HEK293 (cell line): Measurements from ENCODE around the gene TLE6.

Source experiments
- CTCF ChIA-PET: fragments of 350-600 bp; formaldehyde crosslinking; extraction: SDS; loops from one replicate; lab custom pipeline; 2021; ENCODE audit warnings: antibody characterized with exemption; lab: Yijun Ruan, JAX
- POLR2A ChIA-PET: fragments of 300-600 bp; formaldehyde crosslinking; extraction: SDS; loops from one replicate; lab custom pipeline; 2020; ENCODE audit warnings: antibody characterized with exemption, inconsistent platforms; lab: Yijun Ruan, JAX
- H3K27ac ChIP-seq: fragments of 200-500 bp; sonication (Bioruptor generic); 2 replicates; pipeline ENCODE4 v1.5.1; 2014; ENCODE audit warnings: low read depth, low read length, control low read depth, inconsistent platforms; ENCODE audit errors: extremely low read depth
- H3K36me3 ChIP-seq, 2 experiments: fragments of 200-500 bp in 1 of 2; sonication (Bioruptor generic) in 1 of 2; 1 replicate in 1 of 2; 2 replicates in 1 of 2; pipeline ENCODE4 v1.5.1; 2014 to 2017; ENCODE audit warnings: inconsistent platforms in 2 of 2, low read length in 2 of 2; ENCODE audit not compliant: control insufficient read depth in 2 of 2, insufficient read depth in 1 of 2
- H3K4me1 ChIP-seq: fragments of 200-500 bp; sonication (Bioruptor generic); 2 replicates; pipeline ENCODE4 v1.5.1; 2014; ENCODE audit warnings: mild to moderate bottlenecking, low read length, inconsistent platforms; ENCODE audit not compliant: control insufficient read depth, insufficient read depth
- H3K4me3 ChIP-seq: 2 replicates; pipeline ENCODE4 v1.5.1; 2011; ENCODE audit warnings: low read depth, mild to moderate bottlenecking, control low read depth, low read length, moderate library complexity
- H3K9me3 ChIP-seq: fragments of 200-500 bp; sonication (Bioruptor generic); 2 replicates; pipeline ENCODE4 v1.5.1; 2014; ENCODE audit warnings: low read depth, low read length, inconsistent platforms; ENCODE audit not compliant: control insufficient read depth, insufficient read depth
- BCL6B ChIP-seq: fragments of 450-650 bp; formaldehyde crosslinking; IDR thresholded peaks from 2 replicates; pipeline ENCODE4 v1.5.1; 2017; ENCODE audit warnings: missing biosample characterization, missing genetic modification characterization
- EGR2 ChIP-seq: fragments of 450-650 bp; formaldehyde crosslinking; IDR thresholded peaks from 2 replicates; pipeline ENCODE4 v1.5.1; 2016; ENCODE audit warnings: low read depth, missing biosample characterization, missing genetic modification characterization
- GLI4 ChIP-seq: fragments of 450-650 bp; formaldehyde crosslinking; IDR thresholded peaks from 2 replicates; pipeline ENCODE4 v1.5.1; 2016; ENCODE audit warnings: missing biosample characterization, missing genetic modification characterization
- GLIS2 ChIP-seq: fragments of 450-650 bp; formaldehyde crosslinking; IDR thresholded peaks from 2 replicates; pipeline ENCODE4 v1.5.1; 2016; ENCODE audit warnings: missing biosample characterization, missing genetic modification characterization
- IKZF3 ChIP-seq: fragments of 450-650 bp; IDR thresholded peaks from 2 replicates; pipeline ENCODE4 v1.5.0; 2018; ENCODE audit warnings: missing biosample characterization, mild to moderate bottlenecking, missing genetic modification characterization, moderate library complexity
- KLF1 ChIP-seq: fragments of 450-650 bp; formaldehyde crosslinking; IDR thresholded peaks from 2 replicates; pipeline ENCODE4 v1.5.1; 2016; ENCODE audit warnings: missing biosample characterization, missing genetic modification characterization
- KLF16 ChIP-seq: fragments of 450-650 bp; formaldehyde crosslinking; IDR thresholded peaks from 2 replicates; pipeline ENCODE4 v1.5.1; 2017; ENCODE audit warnings: missing biosample characterization, missing genetic modification characterization
- KLF8 ChIP-seq: fragments of 450-650 bp; formaldehyde crosslinking; IDR thresholded peaks from 2 replicates; pipeline ENCODE4 v1.5.1; 2016; ENCODE audit warnings: missing biosample characterization, missing genetic modification characterization
- PRDM10 ChIP-seq: fragments of 450-650 bp; formaldehyde crosslinking; IDR thresholded peaks from 2 replicates; pipeline ENCODE4 v1.5.1; 2016; ENCODE audit warnings: missing biosample characterization, missing genetic modification characterization
- PRDM2 ChIP-seq: fragments of 450-650 bp; formaldehyde crosslinking; IDR thresholded peaks from 2 replicates; pipeline ENCODE4 v1.5.1; 2016; ENCODE audit warnings: missing biosample characterization, missing genetic modification characterization, borderline replicate concordance
- SALL2 ChIP-seq: fragments of 450-650 bp; formaldehyde crosslinking; IDR thresholded peaks from 2 replicates; pipeline ENCODE4 v1.5.0; 2017; ENCODE audit warnings: missing biosample characterization, mild to moderate bottlenecking, missing genetic modification characterization, borderline replicate concordance
- SETDB1 ChIP-seq: IDR thresholded peaks from one replicate; pipeline ENCODE4 v1.6.1; 2017; ENCODE audit warnings: mild to moderate bottlenecking, low read length, moderate library complexity, mixed read lengths; ENCODE audit not compliant: insufficient read length
- ZFHX2 ChIP-seq: fragments of 450-650 bp; formaldehyde crosslinking; conservative IDR thresholded peaks from 2 replicates; pipeline ENCODE4 v1.5.1; 2016; ENCODE audit warnings: missing biosample characterization, missing genetic modification characterization
- ZNF239 ChIP-seq: fragments of 450-650 bp; formaldehyde crosslinking; IDR thresholded peaks from 2 replicates; pipeline ENCODE4 v1.5.1; 2016; ENCODE audit warnings: missing biosample characterization, missing genetic modification characterization
- ZNF404 ChIP-seq: fragments of 450-650 bp; formaldehyde crosslinking; IDR thresholded peaks from 2 replicates; pipeline ENCODE4 v1.5.1; 2017; ENCODE audit warnings: missing biosample characterization, missing genetic modification characterization
- ZNF449 ChIP-seq: fragments of 450-650 bp; formaldehyde crosslinking; IDR thresholded peaks from 2 replicates; pipeline ENCODE4 v1.5.1; 2017; ENCODE audit warnings: missing biosample characterization, mild to moderate bottlenecking, missing genetic modification characterization, moderate library complexity
- ZNF530 ChIP-seq: fragments of 450-650 bp; formaldehyde crosslinking; IDR thresholded peaks from 2 replicates; pipeline ENCODE4 v1.5.1; 2016; ENCODE audit warnings: low read depth, missing biosample characterization, missing genetic modification characterization
- ZNF626 ChIP-seq: fragments of 450-650 bp; sonication (Bioruptor Pico); formaldehyde crosslinking; IDR thresholded peaks from 2 replicates; pipeline ENCODE4 v1.5.1; 2018; ENCODE audit warnings: missing biosample characterization, missing genetic modification characterization, inconsistent platforms
- ZNF843 ChIP-seq: fragments of 450-650 bp; formaldehyde crosslinking; IDR thresholded peaks from 2 replicates; pipeline ENCODE4 v1.5.1; 2016; ENCODE audit warnings: missing biosample characterization, missing genetic modification characterization
- ZSCAN16 ChIP-seq: fragments of 450-650 bp; formaldehyde crosslinking; IDR thresholded peaks from 2 replicates; pipeline ENCODE4 v1.5.1; 2016; ENCODE audit warnings: missing biosample characterization, missing genetic modification characterization
- ZSCAN23 ChIP-seq: fragments of 450-650 bp; formaldehyde crosslinking; IDR thresholded peaks from 2 replicates; pipeline ENCODE4 v1.5.1; 2016; ENCODE audit warnings: missing biosample characterization, missing genetic modification characterization

TLE6 gene

GRCh38 chr19:2994588-2995131 lies 17.3 kb downstream of the TLE6 start:
- no peak overlapping the region for H3K4me3 ChIP-seq
- H3K9me3 ChIP-seq, result no peaks in the 10 kb centered on the region
- H3K36me3 ChIP-seq, result no peaks in the 10 kb centered on the region
- H3K27ac ChIP-seq, result no peak overlapping the region
- CTCF ChIA-PET, result interaction anchor here (0.6 kb wide), 2 partner anchors 41 to 70 kb away, joined by 3 to 4 read pairs; no protein-coding TSS in a partner anchor
- H3K4me1 ChIP-seq, result no peaks in the 10 kb centered on the region
- no peak for TF ChIP-seq ZNF404 (tag by site-specific recombination)
- TF ChIP-seq ZNF449 (tag by site-specific recombination), result no peak
- no peak for TF ChIP-seq ZNF530 (tag by site-specific recombination)
- TF ChIP-seq PRDM2, result no peak
- TF ChIP-seq SALL2, result no peak
- TF ChIP-seq ZNF626, result no peak
- TF ChIP-seq, all 188 proteins: peak for 0
- POLR2A ChIA-PET, result no interaction called here

GRCh38 chr19:2997720-2998119 lies 20.4 kb downstream of the TLE6 start:
- H3K9me3 ChIP-seq, result no peaks in the 10 kb centered on the region
- ChIA-PET POLR2A (no interaction called here), CTCF (interaction anchor here (0.6 kb wide), 1 partner anchor 20 kb away, joined by 3 read pairs; no protein-coding TSS in a partner anchor)
- H3K36me3 ChIP-seq, result no peaks in the 10 kb centered on the region
- H3K4me1 ChIP-seq, result no peaks in the 10 kb centered on the region
- no peak overlapping the region for H3K27ac ChIP-seq
- no peak overlapping the region for H3K4me3 ChIP-seq
- TF ChIP-seq KLF1 (tag by site-specific recombination) (peak; percentile 70), EGR2 (peak; percentile 16; the same call in 1 of the 2 replicates), ZSCAN23 (no peak), PRDM10 (tag by site-specific recombination) (peak; percentile 95), ZNF843 (tag by site-specific recombination) (no peak), ZFHX2 (peak; percentile 36; the same call in 1 of the 2 replicates), ZSCAN16 (tag by site-specific recombination) (no peak), BCL6B (no peak), SETDB1 (no peak), ZNF239 (tag by site-specific recombination) (no peak), IKZF3 (tag by site-specific recombination) (no peak), KLF16 (tag by site-specific recombination) (no peak), GLI4 (tag by site-specific recombination) (no peak), GLIS2 (tag by site-specific recombination) (no peak), KLF8 (tag by site-specific recombination) (no peak)
